Activated naive CD4-positive, alpha-beta T cell treated with anti-CD3 and anti-CD28 coated beads, Interleukin-2, amount 10 ng/mL, durations not matched to agents 7 days and 5 days (primary cell): Measurements from ENCODE around the gene KCNJ15.

Source experiments
- CTCF ChIA-PET: fragments of 350-600 bp; sonication (Branson Sonifier 250); formaldehyde crosslinking; loops from one replicate; lab custom pipeline; 2021; ENCODE audit warnings: antibody characterized with exemption; lab: Charles Lee
- DNase-seq: peaks from one replicate; pipeline ENCODE4 v3.0.0-alpha.2; 2020
- H3K27ac Mint-ChIP-seq: one replicate; pipeline ENCODE4 v1.8.0; 2021; ENCODE audit warnings: mild to moderate bottlenecking, moderate library complexity, mixed read lengths
- H3K27me3 Mint-ChIP-seq: one replicate; pipeline ENCODE4 v1.8.0; 2021; ENCODE audit warnings: mild to moderate bottlenecking, mixed read lengths
- H3K36me3 Mint-ChIP-seq: one replicate; pipeline ENCODE4 v1.8.0; 2021; ENCODE audit warnings: mixed read lengths
- H3K4me1 Mint-ChIP-seq: one replicate; pipeline ENCODE4 v1.8.0; 2021; ENCODE audit warnings: mixed read lengths
- H3K4me3 Mint-ChIP-seq: one replicate; pipeline ENCODE4 v1.8.0; 2021; ENCODE audit warnings: mild to moderate bottlenecking, moderate library complexity, mixed read lengths
- H3K9me3 Mint-ChIP-seq: one replicate; pipeline ENCODE4 v1.8.0; 2021; ENCODE audit warnings: mixed read lengths

KCNJ15 gene

DNA sequence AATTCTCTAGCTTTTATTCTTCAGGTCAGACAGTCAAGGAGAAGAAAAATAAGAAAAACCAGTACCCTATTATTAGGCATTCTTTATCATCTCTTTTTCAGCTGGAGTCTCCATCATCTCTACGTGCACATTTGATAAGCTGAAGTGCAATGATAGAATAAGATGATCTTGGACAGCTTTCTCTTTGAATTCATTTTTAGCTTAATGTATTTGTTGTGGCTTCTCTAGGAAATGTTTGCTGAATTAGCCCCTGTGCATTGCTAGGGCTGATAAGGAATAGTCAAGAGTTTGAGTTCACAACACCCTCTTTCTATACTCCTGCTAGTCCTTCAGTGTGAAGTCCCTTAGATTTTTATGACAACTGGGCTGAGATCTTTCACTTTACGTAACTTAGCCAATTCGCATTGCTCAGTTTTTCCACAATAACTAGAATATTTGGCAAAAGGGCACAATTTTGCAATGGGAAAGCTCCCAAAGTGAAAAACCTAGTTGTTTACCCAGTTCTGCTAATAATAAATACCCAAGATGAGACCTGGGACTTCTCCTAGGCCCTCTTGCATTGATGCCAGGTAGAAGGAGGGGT is 7.0 kb upstream of the KCNJ15 start:
- H3K4me3 Mint-ChIP-seq = no peak overlapping the region
- no peak for DNase-seq

DNA sequence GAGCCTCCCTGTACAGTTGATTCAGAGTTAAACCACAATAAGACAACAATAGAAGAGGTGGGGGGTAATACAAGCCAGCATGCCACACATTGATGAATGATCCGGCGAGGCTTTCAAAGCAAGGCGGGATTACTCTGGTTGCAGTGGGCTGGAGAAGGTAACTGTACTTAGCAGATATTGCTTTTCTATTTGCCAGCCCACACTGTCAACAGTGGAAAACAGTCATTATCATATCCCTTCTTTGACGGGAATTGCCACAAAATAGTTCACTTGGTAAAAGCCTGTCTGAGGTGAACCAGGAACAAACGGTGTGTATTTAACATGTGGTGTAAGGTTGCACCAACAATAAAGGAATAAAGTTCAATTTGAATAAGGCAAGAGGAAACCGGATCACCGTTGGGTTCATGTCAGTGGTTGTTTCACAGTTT is 5.8 kb upstream of the KCNJ15 start:
- H3K4me3 Mint-ChIP-seq = no peak overlapping the region
- H3K4me1 Mint-ChIP-seq = peaks cover 17% of the 10 kb centered on the region
- DNase-seq = no peak
- H3K9me3 Mint-ChIP-seq = peaks cover 5% of the 10 kb centered on the region
- CTCF ChIA-PET = no interaction called here
- H3K27me3 Mint-ChIP-seq = peaks cover 31% of the 10 kb centered on the region
- no peak overlapping the region for H3K27ac Mint-ChIP-seq
- H3K36me3 Mint-ChIP-seq = no peaks in the 10 kb centered on the region

More for the DNA sequence above, 7.0 kb upstream of the KCNJ15 start:
- peaks cover 23% of the 10 kb centered on the region for H3K27me3 Mint-ChIP-seq
- CTCF ChIA-PET = interaction anchor here (1.9 kb wide), 1 partner anchor 32 kb away, joined by 5 read pairs; no protein-coding TSS in a partner anchor
- H3K9me3 Mint-ChIP-seq = peaks cover 5% of the 10 kb centered on the region
- H3K4me1 Mint-ChIP-seq = peaks cover 27% of the 10 kb centered on the region
- H3K27ac Mint-ChIP-seq = no peak overlapping the region
- no peaks in the 10 kb centered on the region for H3K36me3 Mint-ChIP-seq

GRCh38 chr21:38254970-38255369 is 1.8 kb upstream of the KCNJ15 start:
- Mint-ChIP-seq H3K9me3 (no peaks in the 10 kb centered on the region), H3K4me3 (no peak overlapping the region), H3K36me3 (no peaks in the 10 kb centered on the region), H3K4me1 (peaks cover 3% of the 10 kb centered on the region), H3K27ac (no peak overlapping the region), H3K27me3 (peaks cover 35% of the 10 kb centered on the region)
- DNase-seq = no peak
- CTCF ChIA-PET = interaction anchor here (0.6 to 0.8 kb wide), 2 partner anchors 17 to 37 kb away, joined by 3 read pairs; no protein-coding TSS in a partner anchor

DNA sequence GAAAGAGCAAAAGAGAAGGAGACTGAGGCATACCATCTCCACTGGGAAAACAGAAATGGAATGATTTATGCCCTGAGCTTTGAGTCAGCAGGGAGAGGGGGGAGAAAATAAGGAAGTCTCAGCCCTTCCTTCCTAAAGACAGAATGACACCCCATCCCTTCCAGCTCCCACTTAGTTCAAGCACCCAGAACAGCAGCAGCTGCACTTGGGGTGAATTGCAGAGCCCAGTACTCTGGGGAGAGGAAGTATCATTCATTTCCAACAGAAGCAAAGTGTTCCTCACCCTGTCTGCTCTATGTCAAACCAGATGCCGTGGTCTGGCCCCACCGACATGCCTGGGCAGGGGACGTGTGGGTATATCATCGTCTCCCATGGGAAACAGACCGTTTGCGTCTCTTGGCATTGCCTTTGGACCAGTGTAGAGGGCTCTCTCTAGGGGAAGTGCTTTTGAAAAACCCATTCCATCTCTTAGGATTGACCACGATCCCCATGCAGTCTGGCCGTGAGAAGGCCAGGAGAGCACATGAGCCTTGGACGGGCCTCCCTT is 1.1 kb upstream of the KCNJ15 start:
- no peak overlapping the region for H3K27ac Mint-ChIP-seq
- CTCF ChIA-PET = interaction anchor here (0.8 kb wide), 1 partner anchor 18 kb away, joined by 3 read pairs; no protein-coding TSS in a partner anchor
- peaks cover 35% of the 10 kb centered on the region for H3K27me3 Mint-ChIP-seq
- DNase-seq = no peak
- no peaks in the 10 kb centered on the region for H3K9me3 Mint-ChIP-seq
- no peak overlapping the region for H3K4me3 Mint-ChIP-seq
- no peaks in the 10 kb centered on the region for H3K4me1 Mint-ChIP-seq
- no peaks in the 10 kb centered on the region for H3K36me3 Mint-ChIP-seq

- Mint-ChIP-seq H3K4me3 (no peak overlapping the region), H3K4me1 (no peaks in the 10 kb centered on the region), H3K27me3 (peaks cover 30% of the 10 kb centered on the region), H3K36me3 (no peaks in the 10 kb centered on the region), H3K27ac (no peak overlapping the region), H3K9me3 (no peaks in the 10 kb centered on the region)
- CTCF ChIA-PET = interaction anchor here (1.0 kb wide), 1 partner anchor 95 kb away, joined by 3 read pairs; no protein-coding TSS in a partner anchor
- DNase-seq = no peak
Measured at GRCh38 chr21:38257667-38258066, 876 bp downstream of the KCNJ15 start.

GRCh38 chr21:38258521-38259485 is 2.0 kb downstream of the KCNJ15 start:
- H3K4me1 Mint-ChIP-seq = no peaks in the 10 kb centered on the region
- H3K27me3 Mint-ChIP-seq = peaks cover 24% of the 10 kb centered on the region
- no peak for DNase-seq
- CTCF ChIA-PET = no interaction called here
- no peak overlapping the region for H3K27ac Mint-ChIP-seq
- no peak overlapping the region for H3K4me3 Mint-ChIP-seq
- H3K36me3 Mint-ChIP-seq = no peaks in the 10 kb centered on the region
- no peaks in the 10 kb centered on the region for H3K9me3 Mint-ChIP-seq

GRCh38 chr21:38259665-38260064 is 2.9 kb downstream of the KCNJ15 start:
- Mint-ChIP-seq H3K4me3 (no peak overlapping the region), H3K27me3 (peaks cover 24% of the 10 kb centered on the region), H3K36me3 (no peaks in the 10 kb centered on the region), H3K4me1 (no peaks in the 10 kb centered on the region), H3K27ac (no peak overlapping the region), H3K9me3 (no peaks in the 10 kb centered on the region)
- CTCF ChIA-PET = no interaction called here
- DNase-seq = no peak

- Mint-ChIP-seq H3K4me1 (no peaks in the 10 kb centered on the region), H3K4me3 (no peak overlapping the region), H3K27ac (no peak overlapping the region), H3K9me3 (no peaks in the 10 kb centered on the region), H3K27me3 (peaks cover 17% of the 10 kb centered on the region), H3K36me3 (no peaks in the 10 kb centered on the region)
- no peak for DNase-seq
- CTCF ChIA-PET = no interaction called here
Measured at GRCh38 chr21:38260426-38260825, 3.6 kb downstream of the KCNJ15 start.

GRCh38 chr21:38261851-38262250 is 5.1 kb downstream of the KCNJ15 start:
- no peak overlapping the region for H3K27ac Mint-ChIP-seq
- DNase-seq = no peak
- H3K36me3 Mint-ChIP-seq = no peaks in the 10 kb centered on the region
- no peaks in the 10 kb centered on the region for H3K9me3 Mint-ChIP-seq
- H3K4me1 Mint-ChIP-seq = no peaks in the 10 kb centered on the region
- no peak overlapping the region for H3K4me3 Mint-ChIP-seq
- CTCF ChIA-PET = interaction anchor here (1.3 kb wide), 1 partner anchor 53 kb away, joined by 3 read pairs; no protein-coding TSS in a partner anchor
- H3K27me3 Mint-ChIP-seq = peaks cover 17% of the 10 kb centered on the region

DNA sequence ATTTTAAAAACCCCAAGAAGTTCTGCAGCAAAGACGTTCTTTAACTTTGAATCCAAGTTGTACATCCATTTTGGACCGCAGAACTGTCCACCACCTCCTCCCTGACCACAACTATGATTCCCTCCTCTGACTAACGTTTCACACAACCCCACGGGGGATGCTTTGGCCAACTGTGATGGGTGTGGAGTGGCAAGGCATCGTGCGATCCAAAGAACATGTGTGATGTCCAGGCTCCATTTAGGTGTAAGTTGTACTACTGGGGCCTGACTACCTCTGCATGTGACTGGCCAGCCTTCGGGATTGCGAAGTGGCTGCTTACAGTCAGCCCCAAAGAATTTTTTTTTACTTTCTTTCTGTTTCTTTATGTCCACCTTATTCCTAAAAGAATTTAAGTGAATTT is 6.7 kb downstream of the KCNJ15 start:
- Mint-ChIP-seq H3K36me3 (no peaks in the 10 kb centered on the region), H3K4me3 (no peak overlapping the region), H3K4me1 (no peaks in the 10 kb centered on the region), H3K27me3 (peaks cover 18% of the 10 kb centered on the region), H3K27ac (no peak overlapping the region), H3K9me3 (no peaks in the 10 kb centered on the region)
- no peak for DNase-seq
- CTCF ChIA-PET = no interaction called here

- H3K4me1 Mint-ChIP-seq = peaks cover 3% of the 10 kb centered on the region
Measured at GRCh38 chr21:38264571-38264970, 7.8 kb downstream of the KCNJ15 start.

DNA sequence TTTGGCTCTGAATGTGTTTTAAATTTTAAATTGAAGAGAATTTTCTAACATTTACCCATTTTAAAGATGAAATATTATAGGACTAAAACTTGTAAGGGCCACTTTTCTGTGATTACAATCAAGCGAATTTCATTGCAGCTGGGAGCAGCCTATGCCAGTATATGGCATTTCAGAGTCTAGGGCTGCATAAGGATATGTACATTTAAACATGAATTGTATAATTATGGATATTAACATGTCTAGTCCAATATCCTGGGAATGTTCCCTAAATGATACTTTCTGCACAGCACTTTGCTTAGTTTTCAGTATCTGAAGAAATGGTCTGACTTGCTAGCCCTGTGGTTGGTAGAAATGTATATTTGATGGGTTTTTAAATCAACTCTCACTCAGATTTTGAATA is 8.4 kb downstream of the KCNJ15 start:
- Mint-ChIP-seq H3K27me3 (peaks cover 10% of the 10 kb centered on the region), H3K9me3 (no peaks in the 10 kb centered on the region), H3K27ac (no peak overlapping the region), H3K4me1 (peaks cover 6% of the 10 kb centered on the region), H3K36me3 (no peaks in the 10 kb centered on the region), H3K4me3 (no peak overlapping the region)
- CTCF ChIA-PET = no interaction called here
- no peak for DNase-seq

More at GRCh38 chr21:38264571-38264970, 7.8 kb downstream of the KCNJ15 start:
- DNase-seq = no peak
- Mint-ChIP-seq H3K4me3 (no peak overlapping the region), H3K36me3 (no peaks in the 10 kb centered on the region), H3K27ac (no peak overlapping the region), H3K27me3 (peaks cover 13% of the 10 kb centered on the region), H3K9me3 (no peaks in the 10 kb centered on the region)
- CTCF ChIA-PET = no interaction called here

DNA sequence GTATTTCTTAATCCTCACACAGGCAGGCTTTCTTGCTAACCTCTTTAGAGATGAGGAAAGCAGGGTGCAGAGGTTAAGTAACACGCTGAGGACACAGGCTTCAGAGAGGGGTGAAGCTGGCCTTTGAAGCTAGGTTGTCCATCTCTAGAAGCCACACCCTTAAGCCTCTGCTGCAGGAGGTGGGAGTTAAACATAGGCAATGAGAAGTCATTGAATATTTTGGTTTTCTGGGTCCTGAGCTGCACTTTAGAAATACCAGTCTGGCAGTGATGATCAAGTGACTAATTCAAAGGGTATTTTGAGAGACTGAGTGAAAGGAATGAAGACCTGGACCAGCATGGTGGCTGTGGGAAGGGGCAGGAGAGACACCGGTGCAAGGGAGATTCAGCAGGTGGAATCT is 9.9 kb downstream of the KCNJ15 start:
- Mint-ChIP-seq H3K4me1 (peaks cover 8% of the 10 kb centered on the region), H3K36me3 (no peaks in the 10 kb centered on the region), H3K27me3 (peaks cover 10% of the 10 kb centered on the region), H3K27ac (no peak overlapping the region), H3K9me3 (no peaks in the 10 kb centered on the region), H3K4me3 (no peak overlapping the region)
- no peak for DNase-seq
- CTCF ChIA-PET = interaction anchor here (1.1 kb wide), 1 partner anchor 85 kb away, joined by 3 read pairs; no protein-coding TSS in a partner anchor

DNA sequence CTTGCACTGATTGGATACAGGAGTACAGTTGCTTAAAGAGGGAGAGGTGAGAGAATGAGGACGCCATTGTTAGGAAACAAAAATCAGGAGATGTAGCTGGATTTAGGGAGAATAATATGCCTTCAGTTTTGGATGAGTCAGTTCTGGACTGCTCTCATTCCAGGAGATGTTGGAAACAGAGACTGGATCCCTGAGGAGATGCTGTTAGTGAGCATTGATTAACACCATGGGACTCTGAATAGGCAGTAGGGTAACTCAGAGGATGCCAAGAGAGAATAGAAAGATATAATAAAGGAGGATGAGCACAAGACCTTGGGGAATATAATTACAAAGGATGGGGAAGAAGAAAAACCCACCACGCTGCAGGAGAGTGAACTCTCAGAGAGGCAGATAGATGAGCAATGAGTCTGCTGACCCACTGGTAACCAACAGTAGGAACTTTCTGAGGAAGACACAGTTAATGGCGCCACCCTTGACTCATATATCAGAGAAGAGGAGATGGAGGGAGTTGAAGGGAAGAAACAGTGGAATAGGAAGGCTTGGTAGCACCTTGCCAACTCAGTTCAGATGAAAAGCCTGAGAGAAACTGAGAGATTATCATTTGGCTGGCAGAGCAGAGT is 10.5 kb downstream of the KCNJ15 start:
- Mint-ChIP-seq H3K36me3 (no peaks in the 10 kb centered on the region), H3K27me3 (peaks cover 10% of the 10 kb centered on the region), H3K4me1 (peaks cover 8% of the 10 kb centered on the region), H3K27ac (no peak overlapping the region), H3K4me3 (no peak overlapping the region), H3K9me3 (no peaks in the 10 kb centered on the region)
- CTCF ChIA-PET = interaction anchor here (1.5 kb wide), 1 partner anchor 97 kb away, joined by 3 read pairs; no protein-coding TSS in a partner anchor
- DNase-seq = no peak
